Skin of body (tissue), 1 donor: ENCODE measurements around the gene PITX1. TPM values are rescaled to one million over a fixed set of nuclear protein-coding genes. Genes with fewer than 3 reads are reported as not detected.

Experiments used
- total RNA-seq: library from RNA; depleted of rRNA; stranded (reverse); fragments of >200 nt; gene quantifications from one replicate; pipeline ENCODE4 v1.2.3, GENCODE V29; 2014

Gene PITX1
- total RNA-seq, 1 donor from 2014 or later: 1.1 TPM

Other genes starting within 250 kb of the PITX1 start
- 42.8 TPM for gene C5orf24, start 188.3 kb downstream of the PITX1 start, total RNA-seq
- 51.8 TPM for gene TXNDC15, start 159.9 kb downstream of the PITX1 start, total RNA-seq
- 5.7 TPM for gene PCBD2, start 129.1 kb downstream of the PITX1 start, total RNA-seq
- not detected for gene CATSPER3, start 66.3 kb downstream of the PITX1 start, total RNA-seq